ENCODE data around the gene CCDC51. TPM values are rescaled to one million over a fixed set of nuclear protein-coding genes. Genes with fewer than 3 reads are reported as not detected.

CCDC51 gene
- total and polyA plus RNA-seq, 2 of the 13 experiments (the other 11 are each of a cell fraction or from before 2014, with no cell fraction given), result 18.1 to 29.4 TPM

GRCh38 chr3:48410205-48411040 lies 29.5 kb downstream of the CCDC51 start:
- intact Hi-C loops (cut with micrococcal nuclease; ENCODE audit: unreplicated experiment), result no loop called here
- Histone ChIP-seq H3K79me2 (ENCODE audit: insufficient read depth, low read length) (no peaks in the 10 kb centered on the region), H3K9ac (ENCODE audit: insufficient read depth, low read depth, low read length) (no peak overlapping the region), H3K4me1 (ENCODE audit: insufficient read depth, low read length) (no peaks in the 10 kb centered on the region), H3K4me2 (ENCODE audit: low read depth, low read length) (no peak overlapping the region), H3K9me3 (ENCODE audit: low read length) (no peaks in the 10 kb centered on the region), H4K20me1 (ENCODE audit: insufficient read depth, low read length) (peaks cover 16% of the 10 kb centered on the region; the same call in 1 of the 2 replicates), H3K36me3 (replicated peaks in 1 of 2; ENCODE audit: control insufficient read depth in 1 of 2, insufficient read depth in 2 of 2, low read length in 2 of 2) (peaks cover 85 to 100% of the 10 kb centered on the region in 2 experiments), H2AFZ (ENCODE audit: low read length) (no peak overlapping the region), H3K4me3 (replicated peaks in 1 of 3; ENCODE audit: insufficient read depth in 1 of 3, low read depth in 2 of 3, low read length in 3 of 3) (no peak overlapping the region), H3K27ac (ENCODE audit: extremely low read length, insufficient read depth, low read length) (no peak overlapping the region), H3K27me3 (ENCODE audit: control insufficient read depth in 1 of 2, insufficient read depth in 2 of 2, low read length in 2 of 2) (no peaks in the 10 kb centered on the region)
- TSS peak; percentile 10 for BruUV-seq (replicated peaks)
- no peak for ATAC-seq
- no peak for TF ChIP-seq TBX3 (IDR thresholded peaks at IDR 0.05; ENCODE audit: borderline replicate concordance)
- TF ChIP-seq PAXIP1 (CRISPR knock-in tag; conservative IDR thresholded peaks at IDR 0.05), result no peak
- no peak for TF ChIP-seq ZBTB21 (CRISPR knock-in tag; IDR thresholded peaks at IDR 0.05)
- TF ChIP-seq POLR2AphosphoS5 (IDR thresholded peaks at IDR 0.05; ENCODE audit: low read depth, low read length), result 0 out of 2 replicates have a peak, but pooled peaks have one; percentile 12
- TF ChIP-seq NFIC (IDR thresholded peaks at IDR 0.05; ENCODE audit: low read length), result no peak
- no peak for TF ChIP-seq ZNF691 (CRISPR knock-in tag; IDR thresholded peaks at IDR 0.05; ENCODE audit: borderline replicate concordance, low read depth)
- no peak for TF ChIP-seq ZNF761 (CRISPR knock-in tag; conservative IDR thresholded peaks at IDR 0.05)
- peak; percentile 79 for TF ChIP-seq AGO2 (optimal IDR thresholded peaks at IDR 0.05; ENCODE audit: low read depth, low read length)
- TF ChIP-seq POLR2G (IDR thresholded peaks at IDR 0.05; ENCODE audit: low read depth, low read length), result peak; percentile 19; the same call in 1 of the 2 replicates
- no peak for TF ChIP-seq HOXD1 (CRISPR knock-in tag; IDR thresholded peaks at IDR 0.05)
- TF ChIP-seq PHF8 (CRISPR knock-in tag; IDR thresholded peaks at IDR 0.05), result no peak
- TF ChIP-seq ZNF780A (CRISPR knock-in tag; IDR thresholded peaks at IDR 0.05), result no peak
- TF ChIP-seq RNF219 (CRISPR knock-in tag; IDR thresholded peaks at IDR 0.05), result no peak
- no peak for TF ChIP-seq BRF2 (CRISPR knock-in tag; IDR thresholded peaks at IDR 0.05)
- no peak for DNase-seq (ENCODE audit: low spot score)
- POLR2A ChIA-PET, result interaction anchor here (1.4 kb wide), 1 partner anchor 18 kb away, joined by 3 read pairs; no protein-coding TSS in a partner anchor
- CTCF ChIA-PET (ENCODE audit: low intra/inter-chr PET ratio, low total read pairs), result no interaction called here
- 98% methylated on average over 10 of the region's 16 CpGs for WGBS (ENCODE audit: low lambda C conversion rate)
- no peak for FAIRE-seq
- in situ Hi-C loops (cut with HindIII; ENCODE audit: extremely low pct_ligation_motif_present, low pct_unique_long_range_greater_than_20kb), result no loop called here

All from HepG2 (cell line).